Measurements from ENCODE around the gene SOWAHA. TPM values are rescaled to one million over a fixed set of nuclear protein-coding genes. Genes with fewer than 3 reads are reported as not detected.
"Not testable (repeated sequence)": the region's sequence is repeated elsewhere in the genome, so short reads cannot be mapped to it uniquely, and the experiment has no call there.

SOWAHA gene
- total RNA-seq, 1 donor from 2014 or later = under 0.01 TPM

GRCh38 chr5:132788508-132788907 is 24.6 kb upstream of the SOWAHA start:
- H3K9me3 ChIP-seq (ENCODE audit: control insufficient read depth in 3 of 3, low read length in 3 of 3) = no peaks in the 10 kb centered on the region
- peaks cover 0 to 7% (median 0%) of the 10 kb centered on the region in 3 donors for H3K27me3 ChIP-seq (ENCODE audit: control insufficient read depth in 3 of 3, insufficient read depth in 3 of 3, low read length in 3 of 3)

GRCh38 chr5:132788990-132789886 is 23.9 kb upstream of the SOWAHA start:
- Histone ChIP-seq H3K4me1 (ENCODE audit: control insufficient read depth in 3 of 3, insufficient read depth in 3 of 3, low read length in 3 of 3) (no peaks in the 10 kb centered on the region), H3K4me3 (ENCODE audit: low read length in 3 of 3) (no peak overlapping the region), H3K27ac (ENCODE audit: low read depth, low read length) (no peak overlapping the region), H3K9ac (ENCODE audit: low read depth in 1 of 3, low read length in 3 of 3) (no peak overlapping the region), H3K36me3 (ENCODE audit: control insufficient read depth in 3 of 3, insufficient read depth in 3 of 3, low read length in 3 of 3) (no peaks in the 10 kb centered on the region), H3K9me3 (ENCODE audit: control insufficient read depth in 3 of 3, low read length in 3 of 3) (no peaks in the 10 kb centered on the region), H3K27me3 (ENCODE audit: control insufficient read depth in 3 of 3, insufficient read depth in 3 of 3, low read length in 3 of 3) (peaks cover 0 to 7% (median 0%) of the 10 kb centered on the region in 3 donors)

More at GRCh38 chr5:132788508-132788907, 24.6 kb upstream of the SOWAHA start:
- Histone ChIP-seq H3K27ac (ENCODE audit: low read depth, low read length) (no peak overlapping the region), H3K4me1 (ENCODE audit: control insufficient read depth in 3 of 3, insufficient read depth in 3 of 3, low read length in 3 of 3) (no peaks in the 10 kb centered on the region), H3K36me3 (ENCODE audit: control insufficient read depth in 3 of 3, insufficient read depth in 3 of 3, low read length in 3 of 3) (no peaks in the 10 kb centered on the region), H3K4me3 (ENCODE audit: low read length in 3 of 3) (no peak overlapping the region), H3K9ac (ENCODE audit: low read depth in 1 of 3, low read length in 3 of 3) (no peak overlapping the region)

GRCh38 chr5:132790201-132790865 is 22.8 kb upstream of the SOWAHA start:
- Histone ChIP-seq H3K27ac (ENCODE audit: low read depth, low read length) (no peak overlapping the region), H3K27me3 (ENCODE audit: control insufficient read depth in 3 of 3, insufficient read depth in 3 of 3, low read length in 3 of 3) (peaks cover 0 to 3% (median 0%) of the 10 kb centered on the region in 3 donors), H3K9me3 (ENCODE audit: control insufficient read depth in 3 of 3, low read length in 3 of 3) (no peaks in the 10 kb centered on the region), H3K9ac (ENCODE audit: low read depth in 1 of 3, low read length in 3 of 3) (no peak overlapping the region), H3K36me3 (ENCODE audit: control insufficient read depth in 3 of 3, insufficient read depth in 3 of 3, low read length in 3 of 3) (no peaks in the 10 kb centered on the region), H3K4me3 (ENCODE audit: low read length in 3 of 3) (no peak overlapping the region), H3K4me1 (ENCODE audit: control insufficient read depth in 3 of 3, insufficient read depth in 3 of 3, low read length in 3 of 3) (no peaks in the 10 kb centered on the region)

- H3K4me1 ChIP-seq (ENCODE audit: control insufficient read depth in 3 of 3, insufficient read depth in 3 of 3, low read length in 3 of 3) = no peaks in the 10 kb centered on the region
- no peaks in the 10 kb centered on the region for H3K9me3 ChIP-seq (ENCODE audit: control insufficient read depth in 3 of 3, low read length in 3 of 3)
- H3K36me3 ChIP-seq (ENCODE audit: control insufficient read depth in 3 of 3, insufficient read depth in 3 of 3, low read length in 3 of 3) = no peaks in the 10 kb centered on the region
- H3K27ac ChIP-seq (ENCODE audit: low read depth, low read length) = no peak overlapping the region
- H3K4me3 ChIP-seq (ENCODE audit: low read length in 3 of 3) = no peak overlapping the region
- H3K9ac ChIP-seq (ENCODE audit: low read depth in 1 of 3, low read length in 3 of 3) = no peak overlapping the region
- H3K27me3 ChIP-seq (ENCODE audit: control insufficient read depth in 3 of 3, insufficient read depth in 3 of 3, low read length in 3 of 3) = peaks cover 0 to 2% (median 0%) of the 10 kb centered on the region in 3 donors
Measured at GRCh38 chr5:132791026-132791425, 22.1 kb upstream of the SOWAHA start.

- no peak overlapping the region for H3K9ac ChIP-seq (ENCODE audit: low read depth in 1 of 3, low read length in 3 of 3)
- no peak overlapping the region for H3K27ac ChIP-seq (ENCODE audit: low read depth, low read length)
- peaks cover 0 to 4% (median 4%) of the 10 kb centered on the region in 3 donors for H3K27me3 ChIP-seq (ENCODE audit: control insufficient read depth in 3 of 3, insufficient read depth in 3 of 3, low read length in 3 of 3)
- no peaks in the 10 kb centered on the region for H3K36me3 ChIP-seq (ENCODE audit: control insufficient read depth in 3 of 3, insufficient read depth in 3 of 3, low read length in 3 of 3)
- no peak overlapping the region for H3K4me3 ChIP-seq (ENCODE audit: low read length in 3 of 3)
- no peaks in the 10 kb centered on the region for H3K4me1 ChIP-seq (ENCODE audit: control insufficient read depth in 3 of 3, insufficient read depth in 3 of 3, low read length in 3 of 3)
- no peaks in the 10 kb centered on the region for H3K9me3 ChIP-seq (ENCODE audit: control insufficient read depth in 3 of 3, low read length in 3 of 3)
Measured at GRCh38 chr5:132797651-132798050, 15.5 kb upstream of the SOWAHA start.

- H3K27me3 ChIP-seq (ENCODE audit: control insufficient read depth in 3 of 3, insufficient read depth in 3 of 3, low read length in 3 of 3) = peaks cover 0 to 4% (median 4%) of the 10 kb centered on the region in 3 donors
- no peak overlapping the region for H3K4me3 ChIP-seq (ENCODE audit: low read length in 3 of 3)
- no peaks in the 10 kb centered on the region for H3K4me1 ChIP-seq (ENCODE audit: control insufficient read depth in 3 of 3, insufficient read depth in 3 of 3, low read length in 3 of 3)
- no peaks in the 10 kb centered on the region for H3K9me3 ChIP-seq (ENCODE audit: control insufficient read depth in 3 of 3, low read length in 3 of 3)
- no peak overlapping the region for H3K9ac ChIP-seq (ENCODE audit: low read depth in 1 of 3, low read length in 3 of 3)
- no peaks in the 10 kb centered on the region for H3K36me3 ChIP-seq (ENCODE audit: control insufficient read depth in 3 of 3, insufficient read depth in 3 of 3, low read length in 3 of 3)
- H3K27ac ChIP-seq (ENCODE audit: low read depth, low read length) = no peak overlapping the region
Measured at GRCh38 chr5:132799392-132799791, 13.7 kb upstream of the SOWAHA start.

- Histone ChIP-seq H3K27me3 (ENCODE audit: control insufficient read depth in 3 of 3, insufficient read depth in 3 of 3, low read length in 3 of 3) (peaks cover 0 to 4% (median 4%) of the 10 kb centered on the region in 3 donors), H3K9ac (ENCODE audit: low read depth in 1 of 3, low read length in 3 of 3) (no peak overlapping the region), H3K4me1 (ENCODE audit: control insufficient read depth in 3 of 3, insufficient read depth in 3 of 3, low read length in 3 of 3) (no peaks in the 10 kb centered on the region), H3K27ac (ENCODE audit: low read depth, low read length) (no peak overlapping the region), H3K9me3 (ENCODE audit: control insufficient read depth in 3 of 3, low read length in 3 of 3) (no peaks in the 10 kb centered on the region), H3K36me3 (ENCODE audit: control insufficient read depth in 3 of 3, insufficient read depth in 3 of 3, low read length in 3 of 3) (no peaks in the 10 kb centered on the region), H3K4me3 (ENCODE audit: low read length in 3 of 3) (no peak overlapping the region)
Measured at GRCh38 chr5:132800545-132800944, 12.6 kb upstream of the SOWAHA start.

GRCh38 chr5:132802044-132802684 is 10.9 kb upstream of the SOWAHA start:
- Histone ChIP-seq H3K36me3 (ENCODE audit: control insufficient read depth in 3 of 3, insufficient read depth in 3 of 3, low read length in 3 of 3) (no peaks in the 10 kb centered on the region), H3K4me1 (ENCODE audit: control insufficient read depth in 3 of 3, insufficient read depth in 3 of 3, low read length in 3 of 3) (no peaks in the 10 kb centered on the region), H3K9ac (ENCODE audit: low read depth in 1 of 3, low read length in 3 of 3) (no peak overlapping the region), H3K27me3 (ENCODE audit: control insufficient read depth in 3 of 3, insufficient read depth in 3 of 3, low read length in 3 of 3) (peaks cover 1 to 4% (median 4%) of the 10 kb centered on the region in 3 donors), H3K27ac (ENCODE audit: low read depth, low read length) (no peak overlapping the region), H3K4me3 (ENCODE audit: low read length in 3 of 3) (no peak overlapping the region), H3K9me3 (ENCODE audit: control insufficient read depth in 3 of 3, low read length in 3 of 3) (no peaks in the 10 kb centered on the region)

GRCh38 chr5:132802685-132803066 is 10.4 kb upstream of the SOWAHA start:
- not testable (repeated sequence) for H3K9ac ChIP-seq (ENCODE audit: low read depth in 1 of 3, low read length in 3 of 3); H3K27me3 ChIP-seq (ENCODE audit: control insufficient read depth in 3 of 3, insufficient read depth in 3 of 3, low read length in 3 of 3); H3K4me3 ChIP-seq (ENCODE audit: low read length in 3 of 3); H3K36me3 ChIP-seq (ENCODE audit: control insufficient read depth in 3 of 3, insufficient read depth in 3 of 3, low read length in 3 of 3); H3K9me3 ChIP-seq (ENCODE audit: control insufficient read depth in 3 of 3, low read length in 3 of 3); H3K4me1 ChIP-seq (ENCODE audit: control insufficient read depth in 3 of 3, insufficient read depth in 3 of 3, low read length in 3 of 3); H3K27ac ChIP-seq (ENCODE audit: low read depth, low read length)

GRCh38 chr5:132804219-132804618 is 8.9 kb upstream of the SOWAHA start:
- H3K36me3 ChIP-seq (ENCODE audit: control insufficient read depth in 3 of 3, insufficient read depth in 3 of 3, low read length in 3 of 3); H3K9me3 ChIP-seq (ENCODE audit: control insufficient read depth in 3 of 3, low read length in 3 of 3); H3K9ac ChIP-seq (ENCODE audit: low read depth in 1 of 3, low read length in 3 of 3); H3K27ac ChIP-seq (ENCODE audit: low read depth, low read length); H3K4me1 ChIP-seq (ENCODE audit: control insufficient read depth in 3 of 3, insufficient read depth in 3 of 3, low read length in 3 of 3); H3K27me3 ChIP-seq (ENCODE audit: control insufficient read depth in 3 of 3, insufficient read depth in 3 of 3, low read length in 3 of 3); H3K4me3 ChIP-seq (ENCODE audit: low read length in 3 of 3): not testable (repeated sequence)

Data from skeletal muscle tissue (tissue), 4 donors.